ENCODE measurements around the gene TLE1. TPM values are rescaled to one million over a fixed set of nuclear protein-coding genes. Genes with fewer than 3 reads are reported as not detected.

The TLE1 gene
- total RNA-seq, 1 experiment from 2014 or later = 22.0 TPM

DNA sequence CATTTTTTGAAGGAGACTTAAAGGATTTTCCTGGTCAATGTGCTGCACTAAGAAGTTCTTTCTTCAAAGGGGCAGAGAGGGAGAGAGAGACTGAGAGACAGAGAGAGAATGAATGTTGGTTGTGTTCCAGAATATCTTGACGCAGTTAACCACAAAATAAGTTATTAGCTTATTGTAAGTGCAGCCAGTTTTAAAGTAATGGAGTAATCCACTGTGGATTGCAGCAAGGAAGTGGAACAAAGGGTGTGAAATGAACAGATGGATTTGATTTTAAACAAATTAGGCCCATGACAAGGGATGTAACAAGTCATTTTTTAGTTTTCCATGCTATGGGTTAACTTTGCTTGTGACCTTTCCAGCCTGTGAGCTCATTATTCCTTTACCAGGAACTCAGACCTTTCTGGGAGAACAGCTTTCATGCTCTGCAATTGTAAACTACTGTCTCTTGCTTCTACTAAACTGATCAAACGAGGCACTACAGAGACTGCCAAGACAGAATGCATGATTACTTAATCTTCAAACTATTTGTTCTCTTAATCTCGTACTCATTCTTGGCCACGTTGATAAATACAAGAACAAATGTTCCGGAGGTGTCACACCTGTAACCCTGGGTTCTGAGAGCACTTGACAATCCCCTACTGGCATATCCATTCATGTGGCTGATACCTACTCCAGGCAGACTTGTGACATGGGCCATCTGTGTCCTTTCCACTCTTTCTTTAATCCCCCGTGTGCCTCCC, 131.1 kb downstream of the TLE1 start:
- H3K4me1 ChIP-seq (replicated peaks) = peaks cover 57% of the 10 kb centered on the region
- H3K27ac ChIP-seq = peak overlapping the region; percentile 88
- no peak overlapping the region for H3K4me3 ChIP-seq
- H3K9me3 ChIP-seq (replicated peaks) = no peaks in the 10 kb centered on the region
- no peaks in the 10 kb centered on the region for H3K27me3 ChIP-seq (replicated peaks)
- DNase-seq (ENCODE audit: low read depth in 1 of 2, low spot score in 2 of 2) = peak in 1 of 2 experiments; percentile 50
- H3K36me3 ChIP-seq = no peaks in the 10 kb centered on the region

- Histone ChIP-seq H3K4me1 (replicated peaks) (peaks cover 50% of the 10 kb centered on the region), H3K36me3 (no peaks in the 10 kb centered on the region), H3K4me3 (no peak overlapping the region), H3K27ac (peak overlapping the region; percentile 88), H3K27me3 (replicated peaks) (no peaks in the 10 kb centered on the region), H3K9me3 (replicated peaks) (no peaks in the 10 kb centered on the region)
- DNase-seq (ENCODE audit: low read depth in 1 of 2, low spot score in 2 of 2) = no peak
Measured at GRCh38 chr9:81557452-81558090, 131.8 kb downstream of the TLE1 start.

DNA sequence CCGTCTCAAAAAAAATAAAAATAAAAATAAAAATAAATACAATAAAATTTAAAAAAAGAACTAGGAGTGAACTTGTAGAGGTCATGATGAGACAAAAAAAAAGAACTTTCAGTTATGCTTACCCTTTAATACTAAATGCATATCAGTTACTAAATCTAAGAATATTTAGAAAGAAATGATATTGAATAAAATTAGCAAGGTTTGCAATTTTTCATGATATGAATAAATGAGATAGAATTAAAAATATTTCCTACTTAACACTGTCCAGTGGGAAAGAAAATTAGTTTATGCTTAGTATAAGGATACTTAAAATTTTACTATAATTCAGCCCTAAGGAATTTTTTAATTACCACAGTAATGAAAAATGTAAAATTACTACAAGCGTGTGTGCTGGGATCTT, 132.4 kb downstream of the TLE1 start:
- no peak for DNase-seq (ENCODE audit: low read depth in 1 of 2, low spot score in 2 of 2)
- no peak overlapping the region for H3K4me3 ChIP-seq
- H3K27ac ChIP-seq = no peak overlapping the region
- H3K27me3 ChIP-seq (replicated peaks) = no peaks in the 10 kb centered on the region
- H3K4me1 ChIP-seq (replicated peaks) = peaks cover 44% of the 10 kb centered on the region
- H3K9me3 ChIP-seq (replicated peaks) = no peaks in the 10 kb centered on the region
- H3K36me3 ChIP-seq = no peaks in the 10 kb centered on the region

GRCh38 chr9:81552581-81552991, 136.8 kb downstream of the TLE1 start:
- Histone ChIP-seq H3K36me3 (no peaks in the 10 kb centered on the region), H3K27ac (no peak overlapping the region), H3K9me3 (replicated peaks) (no peaks in the 10 kb centered on the region), H3K4me1 (replicated peaks) (peaks cover 6% of the 10 kb centered on the region), H3K4me3 (no peak overlapping the region), H3K27me3 (replicated peaks) (no peaks in the 10 kb centered on the region)
- no peak for DNase-seq (ENCODE audit: low read depth in 1 of 2, low spot score in 2 of 2)

- Histone ChIP-seq H3K4me3 (no peak overlapping the region), H3K27me3 (replicated peaks) (no peaks in the 10 kb centered on the region), H3K27ac (no peak overlapping the region), H3K36me3 (no peaks in the 10 kb centered on the region), H3K4me1 (replicated peaks) (peaks cover 23% of the 10 kb centered on the region), H3K9me3 (replicated peaks) (no peaks in the 10 kb centered on the region)
- no peak for DNase-seq (ENCODE audit: low read depth in 1 of 2, low spot score in 2 of 2)
Measured at GRCh38 chr9:81550207-81550583, 139.2 kb downstream of the TLE1 start.

GRCh38 chr9:81549500-81550206, 139.7 kb downstream of the TLE1 start:
- no peak overlapping the region for H3K27ac ChIP-seq
- no peak for DNase-seq (ENCODE audit: low read depth in 1 of 2, low spot score in 2 of 2)
- H3K9me3 ChIP-seq (replicated peaks) = no peaks in the 10 kb centered on the region

DNA sequence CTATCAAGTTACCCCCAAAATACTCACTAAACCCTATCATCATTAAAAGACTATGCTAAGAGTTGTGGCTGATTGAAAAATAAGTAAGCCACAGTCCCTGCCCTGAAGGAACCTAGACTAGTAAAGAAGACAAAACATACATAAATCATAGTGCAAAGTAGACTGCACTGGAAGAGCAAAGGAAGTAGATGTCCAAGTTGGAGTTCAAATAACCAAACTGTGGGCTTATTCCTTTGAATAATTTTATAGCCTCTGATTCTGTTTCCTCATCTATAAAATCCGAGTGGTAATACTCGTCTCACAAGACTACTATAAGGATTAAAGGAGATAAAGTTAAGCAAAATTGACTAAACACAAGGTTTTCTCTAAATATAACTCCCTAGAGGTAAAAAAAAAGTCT, 140.4 kb downstream of the TLE1 start:
- H3K4me3 ChIP-seq = no peak overlapping the region
- H3K36me3 ChIP-seq = no peaks in the 10 kb centered on the region
- peaks cover 23% of the 10 kb centered on the region for H3K4me1 ChIP-seq (replicated peaks)
- H3K27me3 ChIP-seq (replicated peaks) = no peaks in the 10 kb centered on the region
- DNase-seq (ENCODE audit: low read depth in 1 of 2, low spot score in 2 of 2) = no peak
- H3K9me3 ChIP-seq (replicated peaks) = no peaks in the 10 kb centered on the region
- no peak overlapping the region for H3K27ac ChIP-seq

More at GRCh38 chr9:81549500-81550206, 139.7 kb downstream of the TLE1 start:
- no peak overlapping the region for H3K4me3 ChIP-seq
- no peaks in the 10 kb centered on the region for H3K27me3 ChIP-seq (replicated peaks)
- peaks cover 23% of the 10 kb centered on the region for H3K4me1 ChIP-seq (replicated peaks)
- H3K36me3 ChIP-seq = no peaks in the 10 kb centered on the region

GRCh38 chr9:81546489-81546888, 142.9 kb downstream of the TLE1 start:
- H3K27me3 ChIP-seq (replicated peaks) = no peaks in the 10 kb centered on the region
- H3K4me1 ChIP-seq (replicated peaks) = peaks cover 33% of the 10 kb centered on the region
- H3K27ac ChIP-seq = no peak overlapping the region
- H3K36me3 ChIP-seq = no peaks in the 10 kb centered on the region
- no peak overlapping the region for H3K4me3 ChIP-seq
- H3K9me3 ChIP-seq (replicated peaks) = no peaks in the 10 kb centered on the region
- DNase-seq (ENCODE audit: low read depth in 1 of 2, low spot score in 2 of 2) = peak in 1 of 2 experiments; percentile 31

DNA sequence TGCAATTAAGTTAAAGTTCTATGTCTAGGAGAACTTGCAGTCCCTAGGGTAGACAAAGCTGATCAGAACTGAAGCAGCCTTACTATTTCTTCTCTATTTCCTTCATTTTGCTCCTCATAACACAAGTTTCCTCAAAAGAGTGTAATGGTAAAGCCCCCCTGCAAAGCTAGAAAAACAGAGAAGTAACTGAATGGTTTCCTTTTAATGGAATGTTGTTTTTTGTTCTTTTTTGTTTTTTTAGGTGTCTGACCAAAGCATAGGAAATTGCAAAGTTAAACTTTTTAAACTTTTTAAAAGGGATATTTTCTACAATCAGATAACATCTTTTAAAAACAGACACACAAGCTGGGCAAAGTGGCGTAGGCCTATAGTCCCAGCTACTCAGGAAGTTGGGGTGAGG, 145.7 kb downstream of the TLE1 start:
- no peak overlapping the region for H3K27ac ChIP-seq
- no peak overlapping the region for H3K4me3 ChIP-seq
- no peaks in the 10 kb centered on the region for H3K9me3 ChIP-seq (replicated peaks)
- no peaks in the 10 kb centered on the region for H3K36me3 ChIP-seq
- peaks cover 43% of the 10 kb centered on the region for H3K4me1 ChIP-seq (replicated peaks)
- no peaks in the 10 kb centered on the region for H3K27me3 ChIP-seq (replicated peaks)
- DNase-seq (ENCODE audit: low read depth in 1 of 2, low spot score in 2 of 2) = no peak

GRCh38 chr9:81542118-81542889, 147.0 kb downstream of the TLE1 start:
- no peak for DNase-seq (ENCODE audit: low read depth in 1 of 2, low spot score in 2 of 2)
- no peaks in the 10 kb centered on the region for H3K27me3 ChIP-seq (replicated peaks)
- H3K27ac ChIP-seq = no peak overlapping the region
- H3K9me3 ChIP-seq (replicated peaks) = no peaks in the 10 kb centered on the region
- no peaks in the 10 kb centered on the region for H3K36me3 ChIP-seq
- H3K4me3 ChIP-seq = no peak overlapping the region
- H3K4me1 ChIP-seq (replicated peaks) = peaks cover 49% of the 10 kb centered on the region

GRCh38 chr9:81540142-81540710, 149.1 kb downstream of the TLE1 start:
- Histone ChIP-seq H3K27me3 (replicated peaks) (no peaks in the 10 kb centered on the region), H3K4me3 (no peak overlapping the region), H3K4me1 (replicated peaks) (peaks cover 51% of the 10 kb centered on the region), H3K9me3 (replicated peaks) (no peaks in the 10 kb centered on the region), H3K27ac (peak overlapping the region; percentile 77), H3K36me3 (no peaks in the 10 kb centered on the region)
- peak in 1 of 2 experiments; percentile 33 for DNase-seq (ENCODE audit: low read depth in 1 of 2, low spot score in 2 of 2)

GRCh38 chr9:81539317-81539716, 150.0 kb downstream of the TLE1 start:
- Histone ChIP-seq H3K36me3 (no peaks in the 10 kb centered on the region), H3K9me3 (replicated peaks) (no peaks in the 10 kb centered on the region), H3K27me3 (replicated peaks) (no peaks in the 10 kb centered on the region), H3K27ac (peak overlapping the region; percentile 75), H3K4me1 (replicated peaks) (peaks cover 61% of the 10 kb centered on the region), H3K4me3 (no peak overlapping the region)
- DNase-seq (ENCODE audit: low read depth in 1 of 2, low spot score in 2 of 2) = no peak

GRCh38 chr9:81538890-81539289, 150.5 kb downstream of the TLE1 start:
- H3K36me3 ChIP-seq = no peaks in the 10 kb centered on the region
- H3K27ac ChIP-seq = peak overlapping the region; percentile 75
- no peak overlapping the region for H3K4me3 ChIP-seq
- no peaks in the 10 kb centered on the region for H3K9me3 ChIP-seq (replicated peaks)
- H3K4me1 ChIP-seq (replicated peaks) = peaks cover 65% of the 10 kb centered on the region
- no peaks in the 10 kb centered on the region for H3K27me3 ChIP-seq (replicated peaks)
- DNase-seq (ENCODE audit: low read depth in 1 of 2, low spot score in 2 of 2) = no peak

Data from SJSA1 (cell line).